Prostate gland (tissue), 2 donors: ENCODE results near the gene NARS2. TPM values are rescaled to one million over a fixed set of nuclear protein-coding genes. Genes with fewer than 3 reads are reported as not detected.
"Not testable (repeated sequence)": the region's sequence is repeated elsewhere in the genome, so short reads cannot be mapped to it uniquely, and the experiment has no call there.

Source experiments
- DNase-seq: peaks from one replicate; pipeline ENCODE4 v3.0.0-alpha.2; 2019; ENCODE audit warnings: low spot score
- H3K27ac ChIP-seq, 2 donors: fragments of 200-600 bp; sonication (generic); 2 replicates each; pipeline ENCODE4 v1.5.1; 2017 to 2019
- H3K27me3 ChIP-seq: fragments of 200-600 bp; sonication (generic); replicated peaks from 2 replicates; pipeline ENCODE4 v1.5.1; 2019; ENCODE audit not compliant: insufficient read depth
- H3K36me3 ChIP-seq, 2 donors: fragments of 200-600 bp; sonication (generic); 1 replicate in 1 of 2; 2 replicates in 1 of 2; pipeline versions ENCODE4 v1.5.1 to v1.8.1; 2017 to 2019
- H3K4me1 ChIP-seq: fragments of 200-600 bp; sonication (generic); replicated peaks from 2 replicates; pipeline ENCODE4 v1.5.1; 2019
- H3K4me3 ChIP-seq, 2 donors: fragments of 200-600 bp; sonication (generic); 2 replicates each; pipeline ENCODE4 v1.5.1; 2017 to 2019
- H3K9me3 ChIP-seq: fragments of 200-600 bp; sonication (generic); 2 replicates; pipeline ENCODE4 v1.5.1; 2017
- CTCF ChIP-seq, 4 experiments: fragments of 200-600 bp in 2 of 4; fragments of 450-650 bp in 2 of 4; sonication (generic) in 2 of 4; IDR thresholded peaks; 1 replicate in 3 of 4; 2 replicates in 1 of 4; pipeline ENCODE4 v1.5.1; 2016 to 2019; ENCODE audit warnings: antibody characterized with exemption in 4 of 4, mild to moderate bottlenecking in 2 of 4, moderate library complexity in 2 of 4
- POLR2A ChIP-seq: fragments of 450-650 bp; IDR thresholded peaks from one replicate; pipeline ENCODE4 v1.6.1; 2016; ENCODE audit warnings: antibody characterized with exemption, mild to moderate bottlenecking
- POLR2AphosphoS5 ChIP-seq: sonication (generic); formaldehyde crosslinking; IDR thresholded peaks from one replicate; pipeline ENCODE4 v1.6.1; 2017; ENCODE audit warnings: antibody characterized with exemption
- WGBS: methylation state at CpG from one replicate; pipeline ENCODE4 v1.1.5; 2018; 5-methylcytosine and 5-hydroxymethylcytosine counted together
- intact Hi-C: fragments of 100-400 bp; cut with DNase I; formaldehyde crosslinking; loops from one replicate; pipeline ENCODE4 v1.14.2; 2022
- total RNA-seq, 2 donors: library from RNA; depleted of rRNA; stranded (reverse); fragments of >200 nt; gene quantifications; one replicate each; pipeline ENCODE4 v1.1.0, GENCODE V29; 2016

NARS2 gene
- total RNA-seq, 2 donors from 2014 or later: 21.8 to 25.2 TPM

GRCh38 chr11:78603792-78604191 is 29.1 kb upstream of the NARS2 start:
- Histone ChIP-seq H3K4me3 (no peak overlapping the region), H3K27ac (no peak overlapping the region), H3K4me1 (no peaks in the 10 kb centered on the region), H3K36me3 (no peaks in the 10 kb centered on the region), H3K9me3 (no peaks in the 10 kb centered on the region), H3K27me3 (peaks cover 5% of the 10 kb centered on the region)
- intact Hi-C loops: no loop called here
- no peak for DNase-seq
- WGBS: 53% methylated on average over 1 of the region's 1 CpG
- no peak for TF ChIP-seq POLR2AphosphoS5
- no peak for TF ChIP-seq POLR2A
- TF ChIP-seq CTCF (IDR thresholded peaks at IDR 0.05): no peak

GRCh38 chr11:78602771-78603170 is 28.1 kb upstream of the NARS2 start:
- H3K4me3 ChIP-seq, H3K27ac ChIP-seq, H3K4me1 ChIP-seq, H3K27me3 ChIP-seq, H3K9me3 ChIP-seq, DNase-seq, H3K36me3 ChIP-seq, intact Hi-C loops: not testable (repeated sequence)
- 97% methylated on average over 5 of the region's 5 CpGs for WGBS

- intact Hi-C loops, H3K4me1 ChIP-seq, H3K27me3 ChIP-seq, H3K36me3 ChIP-seq, H3K9me3 ChIP-seq, DNase-seq, H3K4me3 ChIP-seq, H3K27ac ChIP-seq: not testable (repeated sequence)
- WGBS: 71% methylated on average over 5 of the region's 5 CpGs
Measured at GRCh38 chr11:78601066-78601465, 26.4 kb upstream of the NARS2 start.

- H3K27ac ChIP-seq, H3K4me3 ChIP-seq, H3K27me3 ChIP-seq, H3K36me3 ChIP-seq, H3K9me3 ChIP-seq, DNase-seq, intact Hi-C loops, H3K4me1 ChIP-seq: not testable (repeated sequence)
- 100% methylated on average over 2 of the region's 2 CpGs for WGBS
Measured at GRCh38 chr11:78597579-78597978, 22.9 kb upstream of the NARS2 start.

- 50% methylated on average over 16 of the region's 16 CpGs for WGBS
- Histone ChIP-seq H3K4me3 (no peak overlapping the region), H3K27me3 (no peaks in the 10 kb centered on the region), H3K4me1 (no peaks in the 10 kb centered on the region), H3K27ac (no peak overlapping the region), H3K9me3 (no peaks in the 10 kb centered on the region), H3K36me3 (no peaks in the 10 kb centered on the region)
- intact Hi-C loops: no loop called here
- no peak for DNase-seq
- TF ChIP-seq CTCF (IDR thresholded peaks at IDR 0.05) (no peak), POLR2A (no peak), POLR2AphosphoS5 (no peak)
Measured at GRCh38 chr11:78595436-78596130, 20.9 kb upstream of the NARS2 start.

GRCh38 chr11:78594814-78595213 is 20.1 kb upstream of the NARS2 start:
- no peak for TF ChIP-seq POLR2AphosphoS5
- no peak for TF ChIP-seq CTCF (IDR thresholded peaks at IDR 0.05)
- TF ChIP-seq POLR2A: no peak
- H3K36me3 ChIP-seq: no peaks in the 10 kb centered on the region
- H3K4me1 ChIP-seq: no peaks in the 10 kb centered on the region
- H3K27ac ChIP-seq: no peak overlapping the region
- intact Hi-C loops: no loop called here
- no peaks in the 10 kb centered on the region for H3K9me3 ChIP-seq
- H3K27me3 ChIP-seq: no peaks in the 10 kb centered on the region
- H3K4me3 ChIP-seq: no peak overlapping the region
- 82% methylated on average over 3 of the region's 3 CpGs for WGBS
- DNase-seq: no peak
